ENCODE data around the gene EFHC2.

GRCh38 chrX:44189116-44189515 lies 154.4 kb downstream of the EFHC2 start:
- TF ChIP-seq, protein P1, sequence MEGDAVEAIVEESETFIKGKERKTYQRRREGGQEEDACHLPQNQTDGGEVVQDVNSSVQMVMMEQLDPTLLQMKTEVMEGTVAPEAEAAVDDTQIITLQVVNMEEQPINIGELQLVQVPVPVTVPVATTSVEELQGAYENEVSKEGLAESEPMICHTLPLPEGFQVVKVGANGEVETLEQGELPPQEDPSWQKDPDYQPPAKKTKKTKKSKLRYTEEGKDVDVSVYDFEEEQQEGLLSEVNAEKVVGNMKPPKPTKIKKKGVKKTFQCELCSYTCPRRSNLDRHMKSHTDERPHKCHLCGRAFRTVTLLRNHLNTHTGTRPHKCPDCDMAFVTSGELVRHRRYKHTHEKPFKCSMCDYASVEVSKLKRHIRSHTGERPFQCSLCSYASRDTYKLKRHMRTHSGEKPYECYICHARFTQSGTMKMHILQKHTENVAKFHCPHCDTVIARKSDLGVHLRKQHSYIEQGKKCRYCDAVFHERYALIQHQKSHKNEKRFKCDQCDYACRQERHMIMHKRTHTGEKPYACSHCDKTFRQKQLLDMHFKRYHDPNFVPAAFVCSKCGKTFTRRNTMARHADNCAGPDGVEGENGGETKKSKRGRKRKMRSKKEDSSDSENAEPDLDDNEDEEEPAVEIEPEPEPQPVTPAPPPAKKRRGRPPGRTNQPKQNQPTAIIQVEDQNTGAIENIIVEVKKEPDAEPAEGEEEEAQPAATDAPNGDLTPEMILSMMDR (IDR thresholded peaks at IDR 0.05): no peak
- no peak for TF ChIP-seq RCOR1 (IDR thresholded peaks at IDR 0.05; ENCODE audit: low read length)

Measured in SK-N-SH (cell line).